NAMALWA (cell line): ENCODE data around the gene GNB1.
"Not testable (repeated sequence)": the region's sequence is repeated elsewhere in the genome, so short reads cannot be mapped to it uniquely, and the experiment has no call there.

Source experiments
- DNase-seq: peaks from one replicate; pipeline ENCODE4 v3.0.0-alpha.2; 2015; ENCODE audit warnings: low spot score

The GNB1 gene

GRCh38 chr1:1889847-1890505, 911 bp downstream of the GNB1 start:
- DNase-seq: peak; percentile 69

GRCh38 chr1:1889090-1889750, 1.7 kb downstream of the GNB1 start:
- peak; percentile 41 for DNase-seq

GRCh38 chr1:1883890-1884289, 7.0 kb downstream of the GNB1 start:
- not testable (repeated sequence) for DNase-seq

- DNase-seq: peak; percentile 41
These were observed 7.6 kb downstream of the GNB1 start for GRCh38 chr1:1883092-1883873.

GRCh38 chr1:1881727-1882126, 9.2 kb downstream of the GNB1 start:
- no peak for DNase-seq

- no peak for DNase-seq
These were observed 10.1 kb downstream of the GNB1 start for GRCh38 chr1:1880617-1881312.

GRCh38 chr1:1879942-1880341, 10.9 kb downstream of the GNB1 start:
- DNase-seq: no peak

- no peak for DNase-seq
These were observed 12.9 kb downstream of the GNB1 start for GRCh38 chr1:1877865-1878436.

GRCh38 chr1:1876335-1876930, 14.5 kb downstream of the GNB1 start:
- no peak for DNase-seq

GRCh38 chr1:1875932-1876331, 15.0 kb downstream of the GNB1 start:
- DNase-seq: no peak

GRCh38 chr1:1874901-1875300, 16.0 kb downstream of the GNB1 start:
- DNase-seq: no peak

- no peak for DNase-seq
These were observed 17.7 kb downstream of the GNB1 start for GRCh38 chr1:1873186-1873585.

- no peak for DNase-seq
These were observed 18.4 kb downstream of the GNB1 start for GRCh38 chr1:1872329-1872994.

- peak; percentile 59 for DNase-seq
These were observed 21.4 kb downstream of the GNB1 start for GRCh38 chr1:1869469-1869868.

- no peak for DNase-seq
These were observed 23.7 kb downstream of the GNB1 start for GRCh38 chr1:1867164-1867563.

GRCh38 chr1:1862905-1863547, 27.9 kb downstream of the GNB1 start:
- DNase-seq: no peak

- DNase-seq: not testable (repeated sequence)
These were observed 29.1 kb downstream of the GNB1 start for GRCh38 chr1:1861761-1862310.

GRCh38 chr1:1861339-1861730, 29.6 kb downstream of the GNB1 start:
- no peak for DNase-seq

GRCh38 chr1:1859970-1860697, 30.8 kb downstream of the GNB1 start:
- not testable (repeated sequence) for DNase-seq
